Mesothelial cell of epicardium (in vitro differentiated cells): Measurements from ENCODE around the gene FADS3. TPM values are rescaled to one million over a fixed set of nuclear protein-coding genes. Genes with fewer than 3 reads are reported as not detected.

Source experiments
- DNase-seq, 2 experiments: peaks; one replicate each; pipeline ENCODE4 v3.0.0; 2021; ENCODE audit warnings: low spot score in 2 of 2; ENCODE audit not compliant: unreplicated experiment in 2 of 2
- H3K27ac Mint-ChIP-seq: 2 replicates; pipeline ENCODE4 v1.8.0; 2021; ENCODE audit warnings: mixed read lengths
- H3K27me3 Mint-ChIP-seq: 2 replicates; pipeline ENCODE4 v1.8.0; 2021; ENCODE audit warnings: low read depth, mixed read lengths
- H3K36me3 Mint-ChIP-seq: 2 replicates; pipeline ENCODE4 v1.8.0; 2021; ENCODE audit warnings: mixed read lengths
- H3K4me1 Mint-ChIP-seq: 2 replicates; pipeline ENCODE4 v1.8.0; 2021; ENCODE audit warnings: mixed read lengths
- H3K4me3 Mint-ChIP-seq: 2 replicates; pipeline ENCODE4 v1.8.0; 2021; ENCODE audit warnings: mild to moderate bottlenecking, moderate library complexity, mixed read lengths
- H3K9me3 Mint-ChIP-seq: 2 replicates; pipeline ENCODE4 v1.8.0; 2021; ENCODE audit warnings: mixed read lengths
- total RNA-seq: library from RNA; stranded (reverse); gene quantifications from 3 replicates; pipeline ENCODE4 v1.2.1, GENCODE V29; 2021
- TF ChIP-seq, protein P1 (sequence below): fragments of 200-600 bp; sonication (generic); IDR thresholded peaks from one replicate; pipeline ENCODE4 v1.5.0; 2021; ENCODE audit warnings: antibody characterized with exemption; ENCODE audit not compliant: unreplicated experiment

FADS3 gene
- total RNA-seq, 1 donor from 2014 or later: 8.9 TPM

DNA sequence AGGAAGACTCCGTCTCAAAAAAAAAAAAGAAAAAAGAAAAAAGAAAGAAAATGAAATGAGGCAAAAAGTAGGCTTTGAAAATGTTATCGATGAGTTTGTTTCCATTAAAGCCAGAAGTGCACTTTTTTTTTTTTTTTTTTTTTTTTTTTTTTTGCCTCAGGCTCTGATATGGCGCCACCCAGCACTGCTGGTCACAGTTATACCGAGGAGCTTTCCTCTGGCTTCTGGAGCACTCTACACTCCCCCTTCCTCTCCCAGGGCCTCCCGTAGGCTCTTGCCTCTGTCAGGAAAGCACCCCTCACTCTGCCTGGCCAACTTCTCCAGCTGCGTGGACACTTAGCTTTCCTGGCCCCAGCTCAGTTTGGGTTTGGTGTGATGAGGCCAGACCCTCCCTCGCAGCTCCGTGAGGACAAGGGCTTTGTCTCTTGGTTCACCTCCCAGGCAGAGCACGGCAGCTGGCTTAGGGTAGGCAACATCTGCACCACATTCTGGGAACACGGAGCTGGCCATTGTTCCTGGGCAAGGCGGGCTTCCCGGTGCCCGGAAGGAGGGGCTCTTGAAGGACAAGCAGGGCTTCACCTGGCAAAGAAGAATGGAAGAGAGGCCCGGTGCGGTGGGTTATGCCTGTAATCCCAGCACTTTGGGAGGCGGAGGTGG lies 46.3 kb downstream of the FADS3 start:
- no peaks in the 10 kb centered on the region for H3K4me1 Mint-ChIP-seq
- no peak for DNase-seq

DNA sequence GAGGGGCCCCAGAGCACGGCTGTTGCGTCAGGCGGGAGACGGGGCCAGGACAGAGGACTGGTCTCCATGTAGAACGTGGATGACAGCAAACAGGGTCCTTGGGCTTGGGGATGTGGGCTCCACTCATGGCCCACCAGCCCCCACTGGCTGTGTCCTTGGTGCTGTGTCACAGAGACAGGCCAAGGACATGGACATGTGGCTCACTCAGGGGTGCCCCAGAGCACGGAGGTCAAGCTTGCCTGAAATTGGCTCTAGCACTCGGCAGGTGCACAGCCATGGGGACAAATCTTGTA lies 48.9 kb downstream of the FADS3 start:
- Mint-ChIP-seq H3K27me3 (no peaks in the 10 kb centered on the region), H3K36me3 (peaks cover 54% of the 10 kb centered on the region), H3K9me3 (peaks cover 4% of the 10 kb centered on the region), H3K4me3 (no peak overlapping the region), H3K27ac (no peak overlapping the region), H3K4me1 (no peaks in the 10 kb centered on the region)
- TF ChIP-seq, protein P1, sequence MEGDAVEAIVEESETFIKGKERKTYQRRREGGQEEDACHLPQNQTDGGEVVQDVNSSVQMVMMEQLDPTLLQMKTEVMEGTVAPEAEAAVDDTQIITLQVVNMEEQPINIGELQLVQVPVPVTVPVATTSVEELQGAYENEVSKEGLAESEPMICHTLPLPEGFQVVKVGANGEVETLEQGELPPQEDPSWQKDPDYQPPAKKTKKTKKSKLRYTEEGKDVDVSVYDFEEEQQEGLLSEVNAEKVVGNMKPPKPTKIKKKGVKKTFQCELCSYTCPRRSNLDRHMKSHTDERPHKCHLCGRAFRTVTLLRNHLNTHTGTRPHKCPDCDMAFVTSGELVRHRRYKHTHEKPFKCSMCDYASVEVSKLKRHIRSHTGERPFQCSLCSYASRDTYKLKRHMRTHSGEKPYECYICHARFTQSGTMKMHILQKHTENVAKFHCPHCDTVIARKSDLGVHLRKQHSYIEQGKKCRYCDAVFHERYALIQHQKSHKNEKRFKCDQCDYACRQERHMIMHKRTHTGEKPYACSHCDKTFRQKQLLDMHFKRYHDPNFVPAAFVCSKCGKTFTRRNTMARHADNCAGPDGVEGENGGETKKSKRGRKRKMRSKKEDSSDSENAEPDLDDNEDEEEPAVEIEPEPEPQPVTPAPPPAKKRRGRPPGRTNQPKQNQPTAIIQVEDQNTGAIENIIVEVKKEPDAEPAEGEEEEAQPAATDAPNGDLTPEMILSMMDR: no peak
- no peak for DNase-seq

More for the DNA sequence above, 46.3 kb downstream of the FADS3 start:
- TF ChIP-seq, protein P1: no peak
- Mint-ChIP-seq H3K4me3 (no peak overlapping the region), H3K9me3 (no peaks in the 10 kb centered on the region), H3K27ac (peak overlapping the region; percentile 25), H3K36me3 (peaks cover 48% of the 10 kb centered on the region), H3K27me3 (no peaks in the 10 kb centered on the region)

DNA sequence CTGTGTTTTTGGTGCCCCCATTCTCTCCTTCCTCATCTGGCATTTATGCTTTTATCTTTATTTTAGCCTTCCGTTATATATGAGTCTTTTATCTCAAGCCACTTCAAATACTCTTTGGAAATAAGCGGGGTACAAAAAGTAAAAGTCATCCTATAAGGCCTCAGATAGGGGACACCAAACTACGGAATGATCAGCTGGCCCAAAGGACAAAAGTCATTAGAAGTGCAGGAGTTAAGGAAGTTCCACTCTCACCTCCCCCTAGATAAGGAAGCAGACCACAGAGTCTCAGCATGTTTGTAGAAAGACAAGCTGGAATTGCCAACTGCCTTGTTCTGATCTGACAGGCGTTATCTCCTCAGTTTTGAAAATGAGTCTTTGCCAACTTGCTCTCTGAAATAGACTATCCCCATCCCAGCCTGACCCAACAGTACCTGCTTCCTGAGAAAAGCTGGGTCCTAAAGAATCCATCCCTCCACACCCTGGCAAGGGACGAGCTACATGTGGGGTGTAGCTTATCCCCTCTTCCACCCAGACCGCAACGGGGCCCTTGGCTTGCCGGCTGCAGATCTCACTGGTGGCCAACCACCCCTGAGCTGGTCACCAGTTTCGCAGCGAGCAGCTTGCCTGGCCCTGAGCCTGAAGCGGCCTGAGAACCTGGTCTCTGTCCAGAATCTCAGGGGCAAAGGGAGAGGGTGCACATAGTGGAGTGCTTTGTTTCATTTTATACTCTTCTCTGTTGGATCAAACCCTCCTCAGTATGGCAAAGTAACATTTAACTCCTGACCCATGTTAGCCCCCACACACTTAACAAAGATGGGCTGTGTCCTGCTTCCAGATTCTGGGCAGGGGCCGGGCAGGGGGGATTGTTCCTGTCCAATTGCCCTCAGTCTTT lies 49.5 kb downstream of the FADS3 start:
- Mint-ChIP-seq H3K9me3 (peaks cover 4% of the 10 kb centered on the region), H3K36me3 (peaks cover 52% of the 10 kb centered on the region), H3K4me3 (no peak overlapping the region), H3K4me1 (no peaks in the 10 kb centered on the region), H3K27me3 (no peaks in the 10 kb centered on the region), H3K27ac (no peak overlapping the region)
- DNase-seq: no peak
- TF ChIP-seq, protein P1: no peak

DNA sequence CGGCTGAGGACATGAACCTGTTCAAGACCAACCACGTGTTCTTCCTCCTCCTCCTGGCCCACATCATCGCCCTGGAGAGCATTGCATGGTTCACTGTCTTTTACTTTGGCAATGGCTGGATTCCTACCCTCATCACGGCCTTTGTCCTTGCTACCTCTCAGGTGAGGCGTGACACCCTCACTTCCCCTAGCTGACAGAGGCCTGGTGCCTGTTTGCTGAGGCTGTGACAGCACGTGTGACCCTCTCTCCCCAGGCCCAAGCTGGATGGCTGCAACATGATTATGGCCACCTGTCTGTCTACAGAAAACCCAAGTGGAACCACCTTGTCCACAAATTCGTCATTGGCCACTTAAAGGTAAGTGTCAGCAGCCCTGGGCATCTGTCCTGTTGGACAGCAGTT lies 51.0 kb downstream of the FADS3 start:
- no peak overlapping the region for H3K27ac Mint-ChIP-seq
- TF ChIP-seq, protein P1: no peak
- H3K27me3 Mint-ChIP-seq: no peaks in the 10 kb centered on the region
- H3K9me3 Mint-ChIP-seq: peaks cover 4% of the 10 kb centered on the region
- DNase-seq: no peak
- H3K4me3 Mint-ChIP-seq: no peak overlapping the region
- H3K36me3 Mint-ChIP-seq: peaks cover 44% of the 10 kb centered on the region
- H3K4me1 Mint-ChIP-seq: peaks cover 4% of the 10 kb centered on the region

DNA sequence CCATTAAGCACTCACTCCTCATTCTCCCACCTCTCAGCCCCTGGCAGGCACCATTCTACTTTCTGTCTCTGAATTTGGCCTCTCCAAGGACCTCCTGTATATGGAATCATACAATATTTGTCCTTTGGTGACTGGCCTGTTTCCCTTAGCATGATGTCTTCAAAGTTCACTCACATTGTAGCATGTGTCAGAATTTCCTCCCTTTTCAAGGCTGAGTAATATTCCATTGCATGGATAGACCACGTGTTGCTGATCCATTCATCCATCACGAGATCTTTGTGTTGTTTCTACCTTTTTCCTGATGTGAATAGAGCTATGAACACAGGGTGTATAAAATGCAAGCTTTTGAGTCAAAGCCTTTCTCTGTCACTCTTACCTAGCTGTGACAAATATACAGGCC lies 51.6 kb downstream of the FADS3 start:
- peaks cover 4% of the 10 kb centered on the region for H3K9me3 Mint-ChIP-seq
- H3K27ac Mint-ChIP-seq: no peak overlapping the region
- H3K4me3 Mint-ChIP-seq: no peak overlapping the region
- no peak for DNase-seq
- H3K4me1 Mint-ChIP-seq: peaks cover 8% of the 10 kb centered on the region
- no peaks in the 10 kb centered on the region for H3K27me3 Mint-ChIP-seq
- peaks cover 44% of the 10 kb centered on the region for H3K36me3 Mint-ChIP-seq
- TF ChIP-seq, protein P1: no peak
